NCI-H2107 (cell line): ENCODE data around the gene C22orf42.
"Not testable (repeated sequence)": the region's sequence is repeated elsewhere in the genome, so short reads cannot be mapped to it uniquely, and the experiment has no call there.

Experiments used
- DNase-seq: peaks from one replicate; lab custom pipeline; 2025; lab: John Stamatoyannopoulos, UW

The C22orf42 gene

DNA sequence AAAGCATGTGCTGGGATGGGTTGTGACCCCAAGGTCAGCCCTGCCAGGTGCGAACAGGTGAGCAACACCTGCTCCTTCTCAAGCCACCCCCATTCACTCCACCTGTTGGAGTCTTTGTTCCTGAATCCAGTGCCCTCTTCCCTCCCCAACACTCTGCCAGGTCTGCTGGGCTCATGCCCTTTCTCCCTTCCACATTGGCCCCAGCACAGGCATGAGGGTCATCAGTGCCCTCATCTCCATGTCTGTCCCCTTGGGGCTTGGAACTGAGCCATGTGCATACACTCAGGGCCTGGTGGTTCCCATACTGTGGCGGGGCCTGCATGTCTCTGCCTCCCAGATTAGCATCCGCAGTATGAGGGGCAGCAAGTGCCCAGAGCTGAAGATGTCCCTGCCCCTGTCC is 26.7 kb upstream of the C22orf42 start:
- no peak for DNase-seq

DNA sequence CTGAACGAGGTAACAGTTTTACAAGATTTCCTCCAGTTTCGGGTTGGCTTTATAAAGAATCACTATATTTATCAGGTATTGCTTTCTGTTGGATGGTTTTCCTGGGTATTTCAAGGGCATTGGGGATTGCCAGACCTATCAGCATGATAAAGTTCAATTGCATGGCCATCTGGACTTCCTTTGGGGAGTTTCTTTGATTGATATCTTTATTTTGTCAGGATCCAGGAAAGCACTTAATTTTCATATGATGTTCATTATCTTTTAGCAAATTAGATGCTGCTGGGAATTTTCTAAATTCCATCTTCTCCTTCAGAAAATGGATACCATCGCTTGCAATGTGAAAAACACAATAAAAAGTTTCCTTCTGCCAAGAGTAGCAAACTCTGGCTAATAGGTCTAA is 24.5 kb upstream of the C22orf42 start:
- DNase-seq, result no peak

DNA sequence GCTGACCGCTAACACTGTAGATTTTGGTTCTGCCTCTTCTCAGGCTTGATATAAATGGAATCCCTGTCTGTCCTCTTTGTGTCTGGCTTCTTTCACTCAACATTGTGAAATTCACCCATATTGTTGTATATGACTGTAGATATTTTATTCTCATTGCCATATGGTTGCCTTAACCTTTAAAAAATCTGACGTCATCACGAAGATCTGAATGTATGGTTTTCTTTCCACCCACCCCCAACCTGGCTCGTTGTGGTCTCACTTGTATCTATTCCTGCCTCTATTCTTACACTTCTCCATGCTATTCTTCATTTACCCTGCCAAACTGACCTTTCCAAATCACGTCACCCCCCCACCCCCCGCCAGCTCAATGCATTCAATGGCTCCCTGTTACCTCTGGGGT is 21.9 kb upstream of the C22orf42 start:
- no peak for DNase-seq

DNA sequence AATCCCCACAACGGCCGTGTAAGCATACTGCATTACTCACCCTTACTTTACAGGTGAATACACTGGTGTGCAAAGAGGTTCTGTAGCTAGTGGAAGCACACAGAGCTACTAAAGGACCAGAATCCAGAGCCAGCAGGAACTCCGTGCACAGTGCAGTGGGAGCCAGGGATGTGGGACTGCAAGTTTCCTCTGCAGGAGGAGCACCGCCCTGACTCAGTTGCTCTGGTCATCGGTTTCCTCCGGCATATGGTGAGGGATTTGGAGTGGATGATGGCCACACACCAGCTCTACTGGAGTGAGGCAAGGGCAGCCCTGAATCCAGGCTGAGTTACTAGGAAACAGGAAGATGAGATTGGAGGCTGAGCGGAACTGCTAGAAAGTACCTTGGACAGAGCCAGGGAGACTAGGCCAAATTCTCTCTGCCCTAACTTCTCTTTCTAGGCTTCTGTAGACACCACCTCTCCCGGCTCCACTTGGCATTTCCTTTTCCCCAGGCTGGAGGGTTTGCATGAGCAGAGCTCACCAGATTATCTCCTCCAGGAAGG is 18.2 kb upstream of the C22orf42 start:
- DNase-seq, result no peak

DNA sequence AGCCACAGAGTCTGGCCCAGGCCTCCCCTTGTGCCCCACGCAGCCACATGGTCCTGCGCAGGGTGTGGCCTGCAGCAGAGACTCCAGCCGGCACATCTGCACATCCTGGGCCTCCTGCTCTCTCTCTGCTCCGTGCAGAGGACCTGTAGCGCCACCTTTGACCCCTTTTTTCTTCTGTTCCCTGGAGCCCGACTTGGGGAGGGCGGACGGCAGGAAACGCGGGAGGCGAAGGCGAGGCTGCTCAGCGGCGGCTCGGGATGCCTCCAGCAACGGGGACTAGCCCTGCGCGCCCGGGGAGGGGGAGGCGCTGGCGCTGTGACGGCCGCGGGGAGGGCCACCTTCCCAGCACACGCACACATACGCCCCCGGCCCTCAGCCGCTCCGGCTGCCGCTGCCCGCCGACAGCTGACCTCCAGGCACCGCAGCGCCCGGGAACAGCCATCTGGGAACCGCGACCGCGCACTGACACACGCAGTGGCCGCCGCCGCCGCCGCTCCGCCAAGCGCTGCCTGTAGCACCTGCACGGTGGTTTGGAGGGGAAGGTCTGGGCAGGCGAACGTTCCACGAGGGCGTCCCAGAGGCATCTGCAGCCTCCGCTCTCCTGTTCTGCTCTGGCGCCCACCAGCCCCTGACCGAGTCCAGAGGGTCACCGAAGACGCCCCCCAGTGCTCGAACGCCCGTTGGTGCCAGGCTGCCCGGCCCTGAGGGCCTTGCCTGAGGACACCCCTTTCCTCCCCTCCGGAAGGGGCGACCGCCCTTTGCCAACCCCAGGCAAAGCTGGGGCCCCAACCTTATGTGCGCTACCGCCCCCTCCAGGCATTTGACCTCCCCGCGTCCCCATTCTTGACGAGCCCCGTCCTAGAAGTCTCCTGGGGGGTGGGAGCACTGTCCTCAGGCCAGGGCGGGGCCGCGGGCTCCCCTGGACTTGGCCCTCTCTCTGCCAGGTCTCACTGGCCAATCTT is 16.9 kb upstream of the C22orf42 start:
- no peak for DNase-seq

DNA sequence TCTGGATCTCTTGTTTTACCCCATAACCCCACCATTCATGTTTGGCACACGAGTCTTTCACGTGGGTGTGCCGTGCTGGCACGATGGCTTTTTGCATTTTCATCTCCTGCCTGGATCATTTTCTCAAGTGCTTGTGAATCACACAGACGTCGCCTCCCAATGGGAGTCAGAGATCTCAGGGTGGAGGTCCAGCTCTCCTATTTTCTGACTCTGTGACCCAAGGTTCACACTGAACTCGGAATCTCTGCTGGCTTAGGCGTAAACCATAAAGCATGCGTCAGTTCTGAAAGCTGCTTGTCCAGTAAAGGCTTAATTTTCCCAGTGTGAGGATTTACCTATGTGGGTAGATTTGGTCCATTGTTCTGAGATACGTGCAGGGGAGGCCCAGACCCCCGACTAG is 16.0 kb upstream of the C22orf42 start:
- DNase-seq, result no peak

DNA sequence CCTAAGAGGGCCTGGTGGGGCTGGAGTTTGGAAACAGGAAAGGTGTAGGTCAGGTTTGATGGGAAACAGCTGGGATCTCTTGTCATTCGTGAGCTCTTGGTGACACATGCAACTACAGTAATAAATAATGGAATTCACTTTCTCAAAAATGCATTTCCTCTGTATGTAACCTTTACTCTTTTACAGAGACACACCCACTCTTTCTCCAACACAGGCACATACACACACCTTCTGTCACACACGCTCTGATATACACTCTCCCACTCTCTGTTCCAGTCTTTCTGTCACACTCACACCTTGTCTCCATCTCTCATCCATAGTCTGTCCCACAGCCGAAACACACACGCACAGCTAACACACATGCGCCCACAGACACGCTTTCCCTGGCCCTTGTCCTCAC is 6.6 kb upstream of the C22orf42 start:
- no peak for DNase-seq

DNA sequence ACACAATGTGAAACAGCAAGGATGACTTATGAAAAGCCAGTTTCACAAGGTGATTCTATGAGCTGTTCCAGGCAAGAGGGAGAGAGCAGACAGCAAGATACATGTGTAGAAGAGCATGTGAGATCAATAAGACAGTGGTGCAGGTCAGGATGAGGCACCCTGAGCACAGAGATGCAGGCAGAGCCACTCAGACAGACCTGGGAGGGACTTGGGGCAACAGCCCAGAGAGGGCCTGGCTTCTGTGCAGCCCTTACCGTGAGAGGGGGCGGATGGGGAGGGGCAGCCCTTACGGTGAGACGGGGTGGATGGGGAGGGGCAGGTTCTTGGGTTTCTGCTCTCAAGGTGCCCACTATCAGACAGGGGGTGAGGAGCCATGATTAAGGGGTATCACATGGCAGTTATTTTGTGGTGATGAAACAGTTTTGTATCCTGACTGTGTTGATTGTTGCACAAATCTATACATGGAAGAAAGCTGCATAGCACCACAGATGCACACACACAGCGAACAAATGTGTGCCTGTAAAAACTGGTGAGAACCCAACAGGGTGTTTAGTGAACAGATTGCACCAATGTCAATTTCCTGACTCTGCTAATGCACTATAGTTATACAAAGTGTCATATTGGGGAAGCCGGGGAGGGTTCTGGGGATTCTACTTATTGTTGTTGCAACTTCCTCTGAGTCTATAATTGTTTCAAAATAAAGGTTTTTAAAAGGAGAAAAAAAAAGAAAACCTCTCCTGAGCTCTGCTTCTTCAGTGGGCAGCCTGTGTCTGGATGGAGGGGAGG is 5.2 kb upstream of the C22orf42 start:
- no peak for DNase-seq

DNA sequence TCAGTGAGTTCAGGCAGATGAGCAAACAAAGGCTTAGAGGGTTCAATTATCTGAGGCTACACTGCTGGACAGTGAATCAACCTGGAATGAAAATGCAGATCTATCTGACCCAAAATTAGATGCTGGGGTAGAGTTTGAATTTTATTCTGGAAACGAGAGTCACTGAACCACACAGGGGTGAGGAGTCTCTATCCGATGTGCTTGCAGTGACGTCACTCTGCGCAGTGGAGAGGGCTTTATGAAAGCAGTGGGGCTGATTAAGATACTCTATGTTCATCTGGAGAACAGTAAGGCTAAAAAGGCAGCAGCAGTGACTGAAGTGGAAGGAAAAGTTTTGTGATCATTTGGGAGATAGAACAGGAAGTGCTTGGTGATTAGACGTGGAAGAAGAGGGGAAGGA is 1.3 kb upstream of the C22orf42 start:
- not testable (repeated sequence) for DNase-seq

DNA sequence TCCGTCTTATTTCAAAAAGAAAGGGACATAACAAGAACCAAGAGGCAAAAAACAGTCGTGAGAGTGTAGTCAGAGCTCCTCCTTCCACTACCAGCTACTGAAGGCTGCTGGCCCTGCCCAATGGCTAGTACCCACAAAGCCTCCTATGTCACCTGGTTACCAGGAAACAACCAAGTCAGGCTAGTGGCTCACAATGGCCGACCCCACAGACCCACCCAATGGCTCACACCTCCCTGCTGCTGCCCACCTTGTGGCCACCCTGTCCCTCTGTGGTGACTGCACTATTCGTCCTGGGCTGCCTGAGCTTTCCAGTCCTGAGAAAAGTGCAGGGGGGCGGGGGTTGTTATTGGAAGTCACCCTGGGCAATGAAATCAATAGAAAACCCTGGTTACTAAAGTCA is 1.5 kb downstream of the C22orf42 start:
- DNase-seq, result not testable (repeated sequence)

DNA sequence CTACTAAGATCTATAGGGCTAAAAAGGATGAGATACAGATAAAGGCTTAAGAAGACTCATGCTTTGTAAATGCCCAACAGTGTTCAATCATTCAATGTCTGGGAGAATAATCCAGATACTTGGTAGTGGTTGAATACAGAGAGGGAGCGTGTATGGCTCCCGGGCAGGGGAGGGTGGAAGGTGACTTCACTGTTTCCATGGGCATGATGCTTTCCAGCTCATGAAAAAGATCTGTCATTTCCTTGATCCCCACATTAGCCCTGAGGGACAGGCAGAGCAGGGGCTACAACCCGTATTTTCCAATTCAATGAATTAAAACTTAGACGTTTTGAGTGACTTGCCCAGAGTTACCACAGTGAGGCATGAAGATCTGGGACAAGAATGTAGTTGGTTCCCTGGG is 4.4 kb downstream of the C22orf42 start:
- DNase-seq, result not testable (repeated sequence)

DNA sequence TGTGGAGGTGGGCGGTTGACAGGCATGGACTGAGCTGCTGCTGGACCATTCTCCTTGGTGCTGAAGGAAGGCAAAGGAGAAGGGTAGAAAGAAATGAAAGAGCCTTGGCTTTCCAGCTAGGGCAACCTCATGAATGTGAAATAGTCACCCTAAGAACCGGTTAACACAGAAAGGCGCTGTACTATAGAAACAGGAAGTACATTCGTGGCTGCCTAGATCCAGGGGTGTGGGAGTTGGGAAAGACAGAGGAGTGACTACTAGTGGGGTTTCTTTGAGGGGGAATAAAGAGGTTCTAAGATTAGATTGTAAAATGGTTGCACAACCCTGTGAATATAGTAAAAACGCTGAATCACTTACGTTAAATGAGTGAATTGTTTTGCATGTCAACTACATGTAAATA is 7.5 kb downstream of the C22orf42 start:
- not testable (repeated sequence) for DNase-seq

DNA sequence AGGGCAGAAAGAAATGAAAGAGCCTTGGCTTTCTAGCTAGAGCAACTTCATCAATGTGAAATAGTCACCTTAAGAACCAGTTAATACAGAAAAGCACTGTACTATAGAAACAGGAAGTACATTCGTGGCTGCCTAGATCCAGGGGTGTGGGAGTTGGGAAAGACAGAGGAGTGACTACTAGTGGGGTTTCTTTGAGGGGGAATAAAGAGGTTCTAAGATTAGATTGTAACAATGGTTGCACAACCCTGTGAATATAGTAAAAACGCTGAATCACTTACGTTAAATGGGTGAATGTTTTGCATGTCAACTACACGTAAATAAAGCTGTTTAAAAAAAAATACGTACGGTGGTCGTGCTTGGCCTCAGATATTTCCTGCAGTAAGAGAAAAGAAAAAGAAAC is 8.5 kb downstream of the C22orf42 start:
- DNase-seq, result not testable (repeated sequence)

DNA sequence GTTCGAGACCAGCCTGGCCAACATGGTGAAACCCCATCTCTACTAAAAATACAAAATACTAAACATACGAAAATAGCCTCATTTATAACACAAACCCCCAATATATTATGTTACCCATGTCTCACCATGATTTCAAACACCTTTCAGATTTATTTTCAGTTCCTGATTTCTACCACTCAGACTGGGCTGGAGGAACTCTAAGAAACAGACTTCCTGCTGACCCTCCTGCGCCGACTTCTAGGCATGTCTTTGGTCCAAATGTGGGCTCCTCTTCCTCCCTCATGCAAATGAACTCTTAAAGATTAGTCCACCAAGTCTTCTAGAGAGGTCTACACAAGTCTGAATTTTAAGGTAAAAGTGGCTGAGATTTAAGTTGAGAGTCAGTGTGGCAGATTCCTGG is 10.7 kb downstream of the C22orf42 start:
- not testable (repeated sequence) for DNase-seq

DNA sequence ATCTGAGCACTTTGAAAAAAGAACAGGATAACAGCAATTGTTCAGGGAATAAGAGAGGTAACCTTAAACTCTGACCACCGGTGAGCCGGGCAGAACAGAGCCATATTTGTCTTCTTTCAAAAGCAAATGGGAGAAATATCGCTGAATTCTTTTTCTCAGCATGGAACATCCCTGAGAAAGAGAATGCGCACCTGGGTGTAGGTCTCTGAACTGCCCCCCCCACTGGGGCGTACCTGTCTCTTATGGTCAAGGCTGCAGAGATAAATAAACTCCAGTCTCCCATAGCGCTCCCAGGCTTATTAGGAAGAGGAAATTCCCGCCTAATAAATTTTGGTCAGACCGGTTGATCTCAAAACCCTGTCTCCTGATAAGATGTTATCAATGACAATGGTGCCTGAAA is 12.0 kb downstream of the C22orf42 start:
- DNase-seq, result not testable (repeated sequence)

DNA sequence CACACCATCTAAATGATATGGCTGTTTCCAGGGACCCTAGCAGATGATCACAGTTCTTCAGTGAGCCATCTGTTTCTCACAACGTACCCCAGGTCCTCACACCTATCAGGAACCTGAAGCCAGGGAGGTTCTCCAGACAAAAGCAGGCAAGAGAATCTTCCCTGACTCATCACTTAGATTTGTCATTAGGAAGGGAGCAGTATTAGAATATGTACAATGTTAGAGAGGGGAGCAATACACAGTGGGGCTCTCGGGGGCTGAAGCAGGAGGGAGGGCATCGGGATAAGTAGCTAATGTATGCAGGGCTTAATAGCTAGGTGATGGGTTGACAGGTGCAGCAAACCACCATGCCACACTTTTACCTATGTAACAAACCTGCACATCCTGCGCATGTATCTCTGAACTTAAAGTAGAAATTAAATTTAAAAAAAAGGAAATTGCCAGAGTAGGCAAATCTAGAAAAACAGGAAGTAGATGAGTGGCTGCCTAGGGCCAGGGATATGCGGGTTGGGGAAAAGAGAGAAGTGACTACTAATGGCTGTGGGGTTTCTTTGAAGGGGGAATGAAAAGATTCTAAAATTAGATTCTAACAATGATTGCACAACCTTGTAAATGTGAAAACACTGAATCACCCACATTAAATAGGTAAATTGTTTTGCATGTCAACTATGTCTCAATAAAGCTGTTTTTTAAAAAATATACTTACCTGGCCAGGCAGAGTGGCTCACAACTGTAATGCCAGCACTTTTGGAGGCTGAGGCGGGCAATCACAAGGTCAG is 14.4 kb downstream of the C22orf42 start:
- DNase-seq, result no peak

DNA sequence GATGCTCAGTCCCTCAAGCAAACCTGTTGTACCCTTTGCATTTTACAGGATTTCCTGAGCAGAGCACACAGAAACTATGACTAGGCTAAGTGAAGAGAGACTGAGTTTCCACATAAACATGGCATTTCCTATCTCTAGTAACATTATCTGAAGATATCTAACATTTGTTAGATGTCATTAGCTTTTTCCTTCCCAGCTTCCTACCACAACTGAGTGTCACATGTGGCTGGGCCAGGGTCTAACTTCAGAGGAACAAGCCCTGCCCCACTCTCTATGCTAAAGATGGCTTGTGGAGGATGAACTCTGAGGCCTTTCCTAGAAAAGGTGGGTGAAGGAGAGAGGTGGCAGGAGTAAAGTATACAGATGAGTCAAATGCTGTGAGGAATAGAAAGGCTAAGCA is 16.5 kb downstream of the C22orf42 start:
- DNase-seq, result no peak

DNA sequence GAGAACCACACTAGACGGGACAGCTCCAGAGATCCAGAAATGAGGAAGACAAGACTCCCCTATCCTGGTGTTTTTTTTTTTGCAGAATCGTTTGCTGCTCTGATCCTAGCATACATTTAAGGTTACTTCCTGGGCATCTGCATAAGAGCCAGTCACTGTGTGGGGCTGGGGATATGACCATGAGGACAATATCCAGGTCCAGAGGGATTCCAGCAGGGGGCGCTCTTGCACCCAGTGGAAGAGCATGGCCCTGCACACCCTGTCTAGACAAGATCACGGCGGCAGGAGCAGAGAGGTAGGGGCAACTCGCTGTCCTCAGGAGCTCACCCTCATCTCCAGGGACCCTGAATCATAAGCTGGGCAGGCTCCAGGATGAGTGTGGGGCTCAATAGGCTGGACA is 18.4 kb downstream of the C22orf42 start:
- DNase-seq, result not testable (repeated sequence)

DNA sequence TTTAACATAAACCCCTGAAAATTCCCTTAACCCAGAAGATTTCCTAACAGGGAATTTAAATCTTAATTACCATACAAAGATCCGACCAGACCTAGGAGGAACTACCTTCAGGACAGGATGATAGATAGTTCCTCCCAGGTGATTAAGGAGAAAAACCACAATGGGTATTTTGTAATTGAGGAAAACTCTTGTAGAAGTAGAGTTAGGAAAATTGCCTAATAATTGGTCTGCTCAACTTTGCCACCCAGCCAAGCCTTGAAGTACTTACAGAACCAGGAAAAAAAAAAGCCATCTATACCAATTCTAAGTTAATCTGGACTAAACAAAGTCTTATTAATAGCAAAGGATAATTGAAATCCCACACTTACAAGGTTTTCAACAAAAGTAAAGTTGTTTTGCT is 20.5 kb downstream of the C22orf42 start:
- DNase-seq, result not testable (repeated sequence)

DNA sequence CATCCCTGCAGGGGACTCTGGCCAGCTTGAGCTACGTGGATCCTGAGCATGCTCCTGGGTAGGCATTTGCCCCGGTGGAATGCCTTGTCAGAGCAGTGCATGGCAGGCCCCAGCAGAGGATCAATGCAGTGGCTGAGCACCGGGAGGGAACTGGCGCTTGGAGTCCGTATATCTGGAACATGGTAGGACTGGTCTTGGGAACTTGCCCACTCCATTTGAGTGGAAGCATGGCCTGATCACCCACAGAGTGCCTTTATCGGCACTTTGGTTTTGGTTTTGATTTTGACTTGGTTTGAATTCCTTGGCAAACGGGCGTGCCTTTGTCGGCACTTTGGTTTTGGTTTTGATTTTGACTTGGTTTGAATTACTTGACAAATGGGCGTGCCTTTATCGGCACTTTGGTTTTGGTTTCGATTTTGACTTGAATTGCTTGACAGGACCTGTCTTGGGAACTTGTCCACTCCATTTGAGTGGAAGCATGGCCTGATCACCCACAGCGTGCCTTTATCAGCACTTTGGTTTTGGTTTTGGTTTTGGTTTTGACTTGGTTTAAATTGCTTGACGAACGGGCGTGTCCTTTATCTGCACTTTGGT is 21.3 kb downstream of the C22orf42 start:
- DNase-seq, result not testable (repeated sequence)

DNA sequence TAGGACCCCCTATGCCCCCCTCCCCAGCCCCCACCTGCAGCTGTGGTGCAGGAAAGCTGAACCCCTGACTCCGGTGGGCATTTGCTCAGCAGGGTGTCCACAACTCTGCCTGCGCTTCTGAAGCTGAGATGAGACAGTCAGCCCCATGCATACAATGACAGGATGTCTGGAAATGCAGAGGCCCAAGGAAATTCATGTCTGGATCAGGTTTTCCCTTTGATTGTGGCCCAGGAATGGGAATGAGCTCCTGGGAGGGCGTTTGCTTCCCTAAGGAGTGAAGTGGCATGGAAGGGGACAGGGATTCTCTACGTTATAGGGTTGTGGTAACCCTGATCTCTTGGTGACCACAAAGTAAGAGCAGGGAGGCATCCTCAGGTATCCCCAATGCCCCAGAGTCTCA is 22.2 kb downstream of the C22orf42 start:
- DNase-seq, result not testable (repeated sequence)

DNA sequence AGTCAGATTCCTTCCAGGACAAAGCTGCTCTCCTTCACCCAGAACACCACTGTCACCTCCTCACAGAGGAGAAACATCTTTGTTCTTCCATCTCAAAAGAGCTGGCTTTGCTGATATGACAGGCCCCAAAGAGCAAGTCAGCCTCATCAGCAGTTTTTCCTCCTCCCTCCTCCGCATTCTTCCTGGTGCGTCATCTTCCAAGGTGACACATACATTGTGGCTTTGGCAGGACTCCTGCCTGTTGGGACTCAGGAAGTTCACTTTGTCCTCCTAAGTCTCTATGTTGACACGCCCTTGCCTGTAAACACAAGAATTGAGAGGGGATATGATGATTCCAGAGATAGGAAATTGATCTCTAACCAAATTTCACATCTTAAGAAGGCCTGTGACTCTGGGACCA is 23.1 kb downstream of the C22orf42 start:
- not testable (repeated sequence) for DNase-seq
